ENCODE data around the gene PLSCR4.
A peak's percentile ranks its signal among the peaks of the same experiment; 100 is the strongest.

- no peak for TF ChIP-seq CTCF (IDR thresholded peaks at IDR 0.05)
- no peak for TF ChIP-seq EP300 (IDR thresholded peaks at IDR 0.05)
- TF ChIP-seq POLR2A (IDR thresholded peaks at IDR 0.05), result no peak
- TF ChIP-seq POLR2AphosphoS5 (IDR thresholded peaks at IDR 0.05), result peak; percentile 71
These were observed 27.2 kb upstream of the PLSCR4 start for GRCh38 chr3:146277953-146278631.

Data from gastroesophageal sphincter (tissue), 3 donors.